SU-DHL-6 (cell line): ENCODE data around the gene DMD.

Source experiments
- H2AFZ ChIP-seq: fragments of 200-600 bp; sonication (generic); 2 replicates; pipeline ENCODE4 v1.6.1; 2014; ENCODE audit warnings: low read depth, mild to moderate bottlenecking, moderate library complexity, mixed read lengths, antibody characterized with exemption, low read length; ENCODE audit not compliant: severe bottlenecking
- H3F3A ChIP-seq: fragments of 200-600 bp; shearing (Covaris generic); 2 replicates; pipeline ENCODE4 v1.6.0; 2016; ENCODE audit warnings: antibody characterized with exemption, mild to moderate bottlenecking; ENCODE audit not compliant: insufficient read depth
- H3K27ac ChIP-seq: fragments of 200-600 bp; sonication (generic); 2 replicates; pipeline ENCODE4 v1.5.1; 2016; ENCODE audit warnings: low read depth, mild to moderate bottlenecking, low read length, moderate library complexity, mixed read lengths
- H3K27me3 ChIP-seq: fragments of 200-600 bp; sonication (generic), shearing (Covaris generic); 2 replicates; pipeline ENCODE4 v1.6.0; 2014; ENCODE audit warnings: mild to moderate bottlenecking, low read length
- H3K36me3 ChIP-seq: fragments of 200-600 bp; sonication (generic); 2 replicates; pipeline ENCODE4 v1.6.1; 2014; ENCODE audit warnings: mild to moderate bottlenecking, low read length, mixed read lengths
- H3K4me2 ChIP-seq: fragments of 300-600, 200-600 bp; shearing (Covaris generic), sonication (generic); 2 replicates; pipeline ENCODE4 v1.6.0; 2014; ENCODE audit warnings: low read length, low read depth, mild to moderate bottlenecking; ENCODE audit not compliant: poor library complexity, severe bottlenecking
- H3K4me3 ChIP-seq: fragments of 200-600 bp; sonication (generic); 2 replicates; pipeline ENCODE4 v1.5.1; 2014; ENCODE audit warnings: antibody characterized with exemption, low read length, mild to moderate bottlenecking, mixed read lengths; ENCODE audit not compliant: insufficient read depth, poor library complexity, severe bottlenecking
- H3K79me2 ChIP-seq: fragments of 200-600 bp; sonication (generic); 2 replicates; pipeline ENCODE4 v1.6.1; 2014; ENCODE audit warnings: mild to moderate bottlenecking, low read length, moderate library complexity; ENCODE audit not compliant: insufficient read depth
- H3K9ac ChIP-seq: fragments of 200-600 bp; sonication (generic); 2 replicates; pipeline ENCODE4 v1.7.0; 2014; ENCODE audit warnings: mild to moderate bottlenecking, low read length
- H3K9me2 ChIP-seq: fragments of 200-600 bp; sonication (generic); replicated peaks from 2 replicates; pipeline ENCODE4 v1.6.1; 2014; ENCODE audit warnings: low read length; ENCODE audit not compliant: insufficient read depth
- H3K9me3 ChIP-seq: fragments of 200-600 bp; sonication (generic); 2 replicates; pipeline ENCODE4 v1.6.1; 2014; ENCODE audit warnings: low read length, mixed read lengths; ENCODE audit not compliant: insufficient read depth
- H4K20me1 ChIP-seq: fragments of 200-600 bp; sonication (generic); 2 replicates; pipeline ENCODE4 v1.6.1; 2014; ENCODE audit warnings: low read depth, mild to moderate bottlenecking, antibody characterized with exemption, low read length, moderate library complexity, mixed read lengths
- CTCF ChIP-seq: fragments of 200-600 bp; sonication (generic); IDR thresholded peaks from one replicate; pipeline ENCODE4 v1.5.1; 2017; ENCODE audit warnings: antibody characterized with exemption, mild to moderate bottlenecking, low read length, moderate library complexity; ENCODE audit not compliant: insufficient read depth, poor library complexity, severe bottlenecking
- EZH2phosphoT487 ChIP-seq: fragments of 200-600 bp; sonication (generic), shearing (Covaris generic); conservative IDR thresholded peaks from 2 replicates; pipeline ENCODE4 v1.6.1; 2018; ENCODE audit warnings: mild to moderate bottlenecking, antibody characterized with exemption, low read length, moderate library complexity, mixed read lengths

The DMD gene

GRCh38 chrX:32867781-32868523 lies 343.4 kb downstream of the DMD start:
- Histone ChIP-seq H3K9me3 (no peaks in the 10 kb centered on the region), H3K4me3 (no peak overlapping the region), H3K27me3 (no peaks in the 10 kb centered on the region), H3K79me2 (no peaks in the 10 kb centered on the region), H4K20me1 (no peaks in the 10 kb centered on the region), H2AFZ (no peak overlapping the region), H3K9ac (no peak overlapping the region), H3K4me2 (no peak overlapping the region), H3F3A (no peaks in the 10 kb centered on the region), H3K27ac (no peak overlapping the region), H3K36me3 (no peaks in the 10 kb centered on the region), H3K9me2 (no peaks in the 10 kb centered on the region)
- TF ChIP-seq CTCF, result no peak
- no peak for TF ChIP-seq EZH2phosphoT487

- H3K4me3 ChIP-seq, result no peak overlapping the region
- no peak overlapping the region for H3K4me2 ChIP-seq
- no peaks in the 10 kb centered on the region for H3K36me3 ChIP-seq
- no peaks in the 10 kb centered on the region for H3K27me3 ChIP-seq
- no peaks in the 10 kb centered on the region for H3K9me2 ChIP-seq
- H3K9ac ChIP-seq, result no peak overlapping the region
- H3K79me2 ChIP-seq, result no peaks in the 10 kb centered on the region
- H3F3A ChIP-seq, result no peaks in the 10 kb centered on the region
- no peak overlapping the region for H3K27ac ChIP-seq
- TF ChIP-seq EZH2phosphoT487, result no peak
- no peak for TF ChIP-seq CTCF
- H4K20me1 ChIP-seq, result no peaks in the 10 kb centered on the region
- H2AFZ ChIP-seq, result no peak overlapping the region
- no peaks in the 10 kb centered on the region for H3K9me3 ChIP-seq
These were observed 359.1 kb downstream of the DMD start for GRCh38 chrX:32852203-32852602.

- Histone ChIP-seq H3K36me3 (no peaks in the 10 kb centered on the region), H2AFZ (no peak overlapping the region), H3K79me2 (no peaks in the 10 kb centered on the region), H4K20me1 (no peaks in the 10 kb centered on the region), H3K9ac (no peak overlapping the region), H3K4me2 (no peak overlapping the region), H3K27ac (no peak overlapping the region), H3K9me3 (no peaks in the 10 kb centered on the region), H3K4me3 (no peak overlapping the region), H3F3A (no peaks in the 10 kb centered on the region), H3K27me3 (no peaks in the 10 kb centered on the region), H3K9me2 (no peaks in the 10 kb centered on the region)
- no peak for TF ChIP-seq EZH2phosphoT487
- TF ChIP-seq CTCF, result no peak
These were observed 359.8 kb downstream of the DMD start for GRCh38 chrX:32851556-32851955.
